Astrocyte (in vitro differentiated cells and primary cell): Measurements from ENCODE around the gene DNAJC30. TPM values are rescaled to one million over a fixed set of nuclear protein-coding genes. Genes with fewer than 3 reads are reported as not detected.

ENCODE experiments used
- DNase-seq: peaks from one replicate; pipeline ENCODE4 v3.0.0-alpha.2; 2010; ENCODE audit warnings: low read depth
- FAIRE-seq: peaks from 2 replicates; lab custom pipeline; 2011; peaks lifted over from hg19 to GRCh38; lab: Jason Lieb, UNC
- H2AFZ ChIP-seq: 2 replicates; pipeline ENCODE4 v1.6.0; 2012; ENCODE audit warnings: low read depth, low read length, inconsistent platforms
- H3K27ac ChIP-seq: 2 replicates; pipeline ENCODE4 v1.5.1; 2011; ENCODE audit warnings: low read depth, low read length, inconsistent platforms
- H3K27me3 ChIP-seq: 2 replicates; pipeline ENCODE4 v1.6.0; 2011; ENCODE audit warnings: low read length, inconsistent platforms; ENCODE audit not compliant: insufficient read depth
- H3K36me3 ChIP-seq: 2 replicates; pipeline ENCODE4 v1.5.1; 2011; ENCODE audit warnings: low read length, inconsistent platforms; ENCODE audit not compliant: insufficient read depth
- H3K4me1 ChIP-seq: 2 replicates; pipeline ENCODE4 v1.5.1; 2011; ENCODE audit warnings: low read length, inconsistent platforms; ENCODE audit not compliant: insufficient read depth
- H3K4me2 ChIP-seq: 2 replicates; pipeline ENCODE4 v1.6.0; 2012; ENCODE audit warnings: low read length, inconsistent platforms
- H3K4me3 ChIP-seq: 2 replicates; pipeline ENCODE4 v1.5.1; 2011; ENCODE audit warnings: low read depth, mild to moderate bottlenecking, low read length, inconsistent platforms; ENCODE audit not compliant: insufficient read depth
- H3K79me2 ChIP-seq: 2 replicates; pipeline ENCODE4 v1.6.0; 2012; ENCODE audit warnings: mild to moderate bottlenecking, low read length, inconsistent platforms; ENCODE audit not compliant: insufficient read depth
- H3K9ac ChIP-seq: 2 replicates; pipeline ENCODE4 v1.6.0; 2012; ENCODE audit warnings: mild to moderate bottlenecking, low read length, inconsistent platforms
- H3K9me3 ChIP-seq: 2 replicates; pipeline ENCODE4 v1.5.1; 2012; ENCODE audit warnings: low read depth, mild to moderate bottlenecking, low read length, inconsistent platforms; ENCODE audit not compliant: insufficient read depth
- H4K20me1 ChIP-seq: 2 replicates; pipeline ENCODE4 v1.6.0; 2012; ENCODE audit warnings: low read length, inconsistent platforms; ENCODE audit not compliant: insufficient read depth
- H3K27ac Mint-ChIP-seq: one replicate; pipeline ENCODE4 v1.8.0; 2021; ENCODE audit warnings: mild to moderate bottlenecking, mixed read lengths; ENCODE audit not compliant: unreplicated experiment
- H3K27me3 Mint-ChIP-seq: one replicate; pipeline ENCODE4 v1.8.0; 2021; ENCODE audit warnings: low read depth, mixed read lengths; ENCODE audit not compliant: unreplicated experiment
- H3K36me3 Mint-ChIP-seq: one replicate; pipeline ENCODE4 v1.8.0; 2021; ENCODE audit warnings: low read depth, mixed read lengths; ENCODE audit not compliant: unreplicated experiment
- H3K4me1 Mint-ChIP-seq: one replicate; pipeline ENCODE4 v1.8.0; 2021; ENCODE audit warnings: low read depth, mixed read lengths; ENCODE audit not compliant: unreplicated experiment
- H3K4me3 Mint-ChIP-seq: one replicate; pipeline ENCODE4 v1.8.0; 2021; ENCODE audit warnings: mild to moderate bottlenecking, moderate library complexity, mixed read lengths; ENCODE audit not compliant: unreplicated experiment
- H3K9me3 Mint-ChIP-seq: one replicate; pipeline ENCODE4 v1.8.0; 2021; ENCODE audit warnings: mild to moderate bottlenecking, mixed read lengths; ENCODE audit not compliant: unreplicated experiment
- CTCF ChIP-seq: IDR thresholded peaks from 2 replicates; pipeline ENCODE4 v1.5.1; 2011; ENCODE audit warnings: low read depth, mild to moderate bottlenecking, inconsistent platforms, low read length, moderate library complexity; ENCODE audit not compliant: insufficient read depth
- EZH2 ChIP-seq: IDR thresholded peaks from 2 replicates; pipeline ENCODE4 v1.6.1; 2012; ENCODE audit warnings: mild to moderate bottlenecking, low read length, inconsistent platforms; ENCODE audit not compliant: insufficient read depth
- total RNA-seq: library from RNA; stranded (reverse); gene quantifications from 2 replicates; pipeline ENCODE4 v1.2.1, GENCODE V29; 2021

DNAJC30 gene
- total RNA-seq, 1 donor from 2014 or later = 11.0 TPM

DNA sequence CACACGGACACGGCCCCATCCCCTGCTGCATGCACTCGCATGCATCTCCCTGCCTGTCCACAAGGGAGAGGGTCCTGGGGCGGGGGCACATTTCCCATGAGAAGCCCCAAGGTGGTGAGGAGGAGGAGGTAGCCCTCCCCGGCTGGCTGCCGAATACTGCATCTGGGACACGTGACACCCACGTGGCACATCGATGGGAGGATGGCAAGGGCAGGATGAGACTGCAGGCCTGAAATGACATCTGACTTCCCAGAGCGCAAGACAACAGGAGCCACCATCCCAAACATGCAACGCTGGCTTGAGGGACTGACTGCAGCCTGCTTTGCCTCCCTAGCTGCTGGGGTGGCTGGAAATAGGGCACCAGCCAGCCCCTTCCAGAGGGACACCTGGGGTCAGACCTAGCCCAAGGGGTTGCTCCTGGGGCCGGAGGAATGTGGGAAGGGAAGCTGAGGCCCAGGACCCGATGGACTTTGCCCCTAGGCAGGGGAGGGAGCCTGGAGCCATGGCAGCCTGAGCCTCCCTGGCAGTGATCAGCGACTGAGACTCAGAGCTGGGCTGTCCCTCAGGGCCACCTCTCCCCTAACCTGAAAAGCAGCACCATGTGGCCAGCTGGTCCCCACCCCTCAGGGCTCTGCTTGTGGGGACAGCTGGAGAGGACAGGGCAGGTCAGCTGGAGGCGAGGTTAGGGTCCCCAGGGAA is 16.3 kb upstream of the DNAJC30 start:
- peaks cover 69% of the 10 kb centered on the region for H4K20me1 ChIP-seq
- H3K27ac ChIP-seq = no peak overlapping the region
- no peak for DNase-seq
- H3K4me1 ChIP-seq = peaks cover 10% of the 10 kb centered on the region
- no peak overlapping the region for H3K4me2 ChIP-seq
- no peak overlapping the region for H3K4me3 ChIP-seq
- H3K4me3 Mint-ChIP-seq = no peak overlapping the region
- TF ChIP-seq EZH2 = no peak
- TF ChIP-seq CTCF = no peak
- no peak overlapping the region for H2AFZ ChIP-seq
- peaks cover 22% of the 10 kb centered on the region for H3K36me3 ChIP-seq
- no peaks in the 10 kb centered on the region for H3K9me3 Mint-ChIP-seq
- no peaks in the 10 kb centered on the region for H3K4me1 Mint-ChIP-seq
- no peaks in the 10 kb centered on the region for H3K9me3 ChIP-seq
- no peak overlapping the region for H3K9ac ChIP-seq
- no peak for FAIRE-seq
- H3K79me2 ChIP-seq = peaks cover 15% of the 10 kb centered on the region
- H3K27ac Mint-ChIP-seq = no peak overlapping the region
- no peaks in the 10 kb centered on the region for H3K27me3 ChIP-seq
- H3K36me3 Mint-ChIP-seq = peaks cover 26% of the 10 kb centered on the region
- H3K27me3 Mint-ChIP-seq = no peaks in the 10 kb centered on the region

- no peak overlapping the region for H3K4me3 Mint-ChIP-seq
- no peaks in the 10 kb centered on the region for H3K4me1 Mint-ChIP-seq
- no peaks in the 10 kb centered on the region for H3K9me3 Mint-ChIP-seq
- Histone ChIP-seq H3K4me1 (peaks cover 2% of the 10 kb centered on the region), H4K20me1 (peaks cover 70% of the 10 kb centered on the region), H3K36me3 (peaks cover 24% of the 10 kb centered on the region), H3K79me2 (peaks cover 9% of the 10 kb centered on the region), H3K4me3 (no peak overlapping the region), H3K4me2 (no peak overlapping the region), H3K9me3 (no peaks in the 10 kb centered on the region), H3K27ac (no peak overlapping the region), H3K27me3 (no peaks in the 10 kb centered on the region), H3K9ac (no peak overlapping the region), H2AFZ (no peak overlapping the region)
- H3K27ac Mint-ChIP-seq = no peak overlapping the region
- FAIRE-seq = no peak
- H3K36me3 Mint-ChIP-seq = peaks cover 30% of the 10 kb centered on the region
- H3K27me3 Mint-ChIP-seq = no peaks in the 10 kb centered on the region
- TF ChIP-seq EZH2 = no peak
- TF ChIP-seq CTCF = no peak
- DNase-seq = no peak
Observed at GRCh38 chr7:73698410-73698809, 15.2 kb upstream of the DNAJC30 start.

DNA sequence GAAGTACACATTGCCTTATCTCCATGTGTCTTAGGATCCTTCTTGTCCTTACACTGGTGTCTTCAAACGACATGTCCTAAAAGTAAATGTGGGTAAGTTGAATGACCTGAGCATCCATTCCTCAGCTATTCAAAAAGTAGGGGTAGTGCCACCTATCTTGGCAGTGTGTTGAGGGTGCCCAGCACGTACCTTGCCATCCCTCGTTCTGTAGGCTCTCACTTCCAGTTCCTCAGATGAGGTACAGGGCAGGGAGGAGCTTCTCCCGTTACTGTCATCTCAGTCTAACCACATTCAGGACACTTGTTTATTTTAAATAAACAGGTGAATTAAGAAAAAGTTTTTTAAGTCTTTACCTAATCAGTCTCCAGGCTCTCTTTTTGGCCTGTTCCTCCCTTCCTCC is 13.1 kb upstream of the DNAJC30 start:
- H3K79me2 ChIP-seq = peaks cover 4% of the 10 kb centered on the region
- peaks cover 55% of the 10 kb centered on the region for H4K20me1 ChIP-seq
- no peaks in the 10 kb centered on the region for H3K27me3 Mint-ChIP-seq
- no peak overlapping the region for H3K9ac ChIP-seq
- no peaks in the 10 kb centered on the region for H3K4me1 ChIP-seq
- DNase-seq (no peak), FAIRE-seq (no peak)
- H3K4me3 ChIP-seq = no peak overlapping the region
- no peaks in the 10 kb centered on the region for H3K27me3 ChIP-seq
- no peaks in the 10 kb centered on the region for H3K9me3 ChIP-seq
- no peaks in the 10 kb centered on the region for H3K4me1 Mint-ChIP-seq
- H3K4me2 ChIP-seq = no peak overlapping the region
- H3K27ac Mint-ChIP-seq = no peak overlapping the region
- H2AFZ ChIP-seq = no peak overlapping the region
- peaks cover 29% of the 10 kb centered on the region for H3K36me3 ChIP-seq
- no peak overlapping the region for H3K27ac ChIP-seq
- H3K9me3 Mint-ChIP-seq = no peaks in the 10 kb centered on the region
- peaks cover 32% of the 10 kb centered on the region for H3K36me3 Mint-ChIP-seq
- TF ChIP-seq EZH2 (no peak), CTCF (no peak)
- no peak overlapping the region for H3K4me3 Mint-ChIP-seq
